ENCODE results near the gene HOXA5.

GRCh38 chr7:27142580-27143022 is 880 bp downstream of the HOXA5 start:
- TF ChIP-seq CTCF (IDR thresholded peaks at IDR 0.05) (no peak), ZFX (IDR thresholded peaks at IDR 0.05; ENCODE audit: borderline replicate concordance) (no peak)

Measured in 22Rv1 (cell line).